Caki2 (cell line): ENCODE measurements around the gene TMEM229B. TPM values are rescaled to one million over a fixed set of nuclear protein-coding genes. Genes with fewer than 3 reads are reported as not detected.
A peak's percentile ranks its signal among the peaks of the same experiment; 100 is the strongest.

Source experiments
- DNase-seq: peaks from one replicate; pipeline ENCODE4 v3.0.0-alpha.2; 2015; ENCODE audit warnings: low read depth
- in situ Hi-C: cut with HindIII; loops from 2 replicates; pipeline ENCODE4 v1.10.0; 2016; ENCODE audit warnings: low sequenced_read_pairs, low pct_unique_long_range_greater_than_20kb, mixed read lengths
- total RNA-seq: library from RNA; depleted of rRNA; stranded (reverse); fragments of >200 nt; shearing (Covaris generic); gene quantifications from 2 replicates; pipeline ENCODE4 v1.2.3, GENCODE V29; 2014; ENCODE audit warnings: low replicate concordance

The TMEM229B gene
- total RNA-seq, 1 experiment from 2014 or later, result not detected

DNA sequence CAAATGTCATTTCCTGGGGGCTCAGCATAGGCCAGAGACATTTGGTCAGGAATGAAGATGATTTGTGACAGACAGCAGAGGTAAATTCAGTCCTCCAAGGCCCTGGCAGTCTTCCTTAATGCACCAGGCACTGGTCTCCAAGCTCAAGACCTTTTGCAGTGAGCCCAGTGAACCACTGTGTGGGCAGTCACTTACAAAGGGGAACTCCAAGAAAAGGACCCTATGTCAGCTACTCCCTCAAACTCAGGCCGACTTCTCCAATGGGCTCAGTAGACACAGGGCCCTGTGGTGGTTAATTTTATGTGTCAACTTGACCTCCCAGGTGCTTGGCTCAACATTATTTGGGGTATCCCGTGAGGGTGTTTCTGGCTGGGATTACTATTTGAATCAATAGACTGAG, 47.3 kb downstream of the TMEM229B start:
- in situ Hi-C loops, result no loop called here
- no peak for DNase-seq

DNA sequence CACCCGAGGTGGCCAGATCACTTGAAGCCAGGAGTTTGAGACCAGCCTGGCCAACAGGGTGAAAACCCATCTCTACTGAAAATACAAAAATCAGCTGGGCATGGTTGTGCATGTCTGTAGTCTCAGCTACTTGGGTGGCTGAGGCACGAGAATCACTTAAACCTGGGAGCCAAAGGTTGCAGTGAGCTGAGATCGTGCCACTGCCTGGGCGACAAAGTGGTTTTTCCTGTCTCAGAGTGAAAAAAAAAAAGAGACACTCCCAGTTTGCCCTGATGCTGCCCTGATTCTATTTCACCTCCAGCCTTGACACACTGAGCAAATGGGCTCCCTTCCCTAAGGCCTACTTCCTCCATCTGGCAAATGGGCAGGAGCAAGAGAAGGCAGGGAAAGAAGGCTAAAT, 48.0 kb downstream of the TMEM229B start:
- in situ Hi-C loops, result no loop called here

DNA sequence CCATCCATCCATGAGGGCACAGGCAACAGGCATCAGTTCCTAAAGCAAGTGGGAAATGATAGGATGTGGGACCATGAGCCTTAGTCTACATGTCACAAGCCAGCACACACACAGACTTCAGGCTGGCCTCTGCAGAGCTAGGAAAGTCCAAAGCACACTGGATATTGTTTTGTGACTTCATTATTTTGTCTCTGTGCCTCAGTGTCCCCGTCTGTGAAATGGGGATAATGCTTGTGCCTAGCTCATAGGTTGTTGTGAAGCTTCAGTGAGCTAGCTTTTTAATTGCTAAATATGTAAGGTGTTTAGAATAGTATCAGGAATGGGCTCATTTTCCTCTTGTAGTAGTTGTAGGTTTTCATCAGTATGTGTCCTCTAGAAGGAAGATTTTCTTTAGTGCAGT, 49.6 kb downstream of the TMEM229B start:
- no peak for DNase-seq
- in situ Hi-C loops, result no loop called here

More for the DNA sequence above, 48.0 kb downstream of the TMEM229B start:
- DNase-seq, result no peak

DNA sequence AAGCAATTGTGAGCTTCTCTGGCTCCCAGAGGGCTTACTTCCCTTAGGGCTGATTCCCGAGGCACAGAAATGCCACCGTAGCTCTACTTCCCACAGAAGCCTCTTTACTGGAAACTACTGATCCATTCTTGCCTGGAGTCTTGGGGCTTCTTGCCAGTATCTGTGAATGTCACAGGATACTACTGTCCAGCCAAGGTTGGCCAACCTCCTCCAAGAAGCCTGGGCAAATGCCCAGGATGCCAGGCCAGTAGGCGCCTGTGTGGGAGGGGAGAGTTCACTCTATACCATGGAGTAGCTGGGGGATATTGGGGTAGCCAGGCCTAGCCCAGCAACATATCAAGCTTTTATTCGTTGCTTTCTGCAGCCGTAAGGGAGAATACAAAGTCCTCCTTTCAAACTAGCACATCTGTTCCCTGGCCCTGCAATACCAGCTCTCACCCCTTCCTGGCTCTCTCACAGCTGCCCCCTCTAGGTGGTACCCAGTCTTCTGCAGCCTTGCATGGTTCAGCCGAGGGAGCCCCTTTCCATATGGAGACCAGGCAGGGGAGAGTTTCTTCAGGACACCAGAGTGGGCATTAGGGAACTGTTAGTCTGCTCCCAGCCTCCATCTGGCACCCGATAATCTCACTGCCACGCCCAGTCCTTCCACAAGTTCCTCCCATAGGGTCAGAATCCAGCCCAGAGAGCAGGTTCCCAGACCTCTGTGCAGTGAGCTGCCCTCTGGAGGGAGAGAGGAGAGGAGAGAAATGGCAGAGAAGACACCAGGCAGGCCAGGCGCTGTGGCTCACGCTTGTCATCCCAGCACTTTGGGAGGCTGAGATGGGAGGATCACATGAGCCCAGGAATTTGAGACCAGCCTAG, 52.3 kb downstream of the TMEM229B start:
- in situ Hi-C loops, result no loop called here
- no peak for DNase-seq

DNA sequence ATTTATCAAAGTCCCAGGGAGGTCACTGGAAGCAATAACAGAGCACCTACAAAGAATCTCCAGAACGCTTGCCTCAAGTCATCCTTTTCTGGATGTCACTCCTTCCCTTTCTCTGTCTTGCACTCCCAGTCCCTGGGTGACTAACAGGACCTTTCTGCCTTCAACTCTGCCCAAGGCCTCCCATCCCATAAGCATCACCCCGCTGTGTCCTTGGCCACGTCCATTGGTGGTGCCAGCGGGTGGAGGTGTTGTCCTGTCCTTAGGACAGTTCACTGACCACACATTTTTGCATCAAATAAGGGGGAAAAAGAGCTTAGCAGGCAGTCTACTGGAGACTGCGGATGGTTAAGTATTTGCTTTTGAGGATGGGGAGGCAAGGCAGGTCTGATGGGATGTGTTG, 52.9 kb downstream of the TMEM229B start:
- in situ Hi-C loops, result no loop called here
- no peak for DNase-seq

DNA sequence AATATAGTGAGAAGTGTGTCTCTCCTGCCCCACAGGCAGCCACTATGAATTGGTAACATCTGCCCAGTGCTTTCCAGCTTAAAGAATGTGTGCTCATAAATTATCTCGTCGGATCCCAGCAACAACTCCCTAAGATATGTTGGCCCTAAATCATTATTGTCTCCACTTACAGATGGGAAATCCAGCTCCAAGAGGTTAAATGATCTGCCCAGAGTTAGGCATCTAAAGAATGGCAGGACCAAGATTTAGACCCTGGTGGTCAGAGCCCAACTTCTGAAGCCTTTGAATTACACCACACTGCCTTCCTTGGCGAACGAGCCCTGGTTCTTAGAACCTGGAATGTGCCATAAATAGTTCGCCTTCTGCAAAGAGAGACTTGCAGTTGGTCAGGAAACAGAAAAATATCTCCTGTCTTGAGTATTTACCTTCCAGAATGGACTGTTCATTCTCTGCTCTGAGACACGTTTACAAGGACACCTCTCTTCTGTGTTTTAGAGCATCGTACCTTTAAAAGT, 56.4 kb downstream of the TMEM229B start:
- no peak for DNase-seq
- in situ Hi-C loops, result no loop called here

DNA sequence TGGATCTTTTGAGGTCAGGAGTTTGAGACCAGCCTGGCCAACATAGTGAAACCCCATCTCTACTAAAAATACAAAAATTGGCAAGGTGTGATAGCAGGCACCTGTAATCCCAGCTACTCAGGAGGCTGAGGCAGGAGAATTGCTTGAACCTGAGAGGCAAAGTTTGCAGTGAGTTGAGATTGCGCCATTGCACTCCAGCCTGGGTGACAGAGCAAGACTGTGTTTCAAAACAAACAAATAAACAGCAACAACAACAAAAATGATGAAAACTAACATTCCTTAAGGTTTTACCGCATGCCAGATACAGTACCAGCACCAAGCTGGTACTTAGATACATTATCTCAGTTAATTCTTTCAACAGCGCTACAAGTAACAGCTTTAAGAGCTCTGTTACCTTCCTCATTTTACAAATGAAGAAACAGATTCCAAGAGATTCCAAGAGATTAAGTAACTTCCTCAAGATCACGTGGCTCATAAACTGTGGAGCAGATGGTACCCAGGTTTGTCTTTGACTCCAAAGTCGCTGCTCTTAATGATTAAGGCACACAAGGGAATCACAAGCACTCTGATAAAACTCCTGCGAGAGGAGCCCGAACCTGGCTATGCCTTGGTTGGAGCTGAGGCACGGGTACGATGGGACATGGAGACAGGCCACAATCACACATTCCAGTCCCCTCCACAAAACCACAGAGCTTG, 58.9 kb downstream of the TMEM229B start:
- DNase-seq, result no peak
- in situ Hi-C loops, result no loop called here

DNA sequence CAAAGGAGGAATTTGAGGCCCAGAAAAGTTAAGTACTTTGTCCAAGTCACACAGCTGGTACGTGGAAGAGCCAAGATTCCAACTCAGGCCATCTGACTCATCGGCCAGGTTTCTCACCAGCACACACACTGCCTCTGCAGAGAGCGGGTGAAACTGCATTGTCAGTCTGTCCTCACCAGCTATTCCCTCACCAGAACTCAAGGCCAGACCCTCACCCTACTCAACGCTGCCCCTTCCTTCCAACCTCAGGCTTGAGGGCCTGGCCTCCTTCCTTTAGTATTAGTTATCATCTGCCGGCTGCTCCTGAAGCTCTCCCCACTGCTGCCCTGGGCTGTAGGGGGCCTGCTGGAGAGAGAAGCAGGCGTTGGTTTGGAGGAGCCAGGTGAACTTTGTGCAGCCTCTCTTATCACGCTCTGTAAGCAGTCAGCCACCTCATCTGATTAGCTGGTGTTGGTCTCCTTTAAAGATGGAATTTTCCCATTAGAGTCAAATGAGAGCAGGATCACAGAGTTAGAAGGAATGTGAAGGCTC, 60.0 kb downstream of the TMEM229B start:
- no peak for DNase-seq

DNA sequence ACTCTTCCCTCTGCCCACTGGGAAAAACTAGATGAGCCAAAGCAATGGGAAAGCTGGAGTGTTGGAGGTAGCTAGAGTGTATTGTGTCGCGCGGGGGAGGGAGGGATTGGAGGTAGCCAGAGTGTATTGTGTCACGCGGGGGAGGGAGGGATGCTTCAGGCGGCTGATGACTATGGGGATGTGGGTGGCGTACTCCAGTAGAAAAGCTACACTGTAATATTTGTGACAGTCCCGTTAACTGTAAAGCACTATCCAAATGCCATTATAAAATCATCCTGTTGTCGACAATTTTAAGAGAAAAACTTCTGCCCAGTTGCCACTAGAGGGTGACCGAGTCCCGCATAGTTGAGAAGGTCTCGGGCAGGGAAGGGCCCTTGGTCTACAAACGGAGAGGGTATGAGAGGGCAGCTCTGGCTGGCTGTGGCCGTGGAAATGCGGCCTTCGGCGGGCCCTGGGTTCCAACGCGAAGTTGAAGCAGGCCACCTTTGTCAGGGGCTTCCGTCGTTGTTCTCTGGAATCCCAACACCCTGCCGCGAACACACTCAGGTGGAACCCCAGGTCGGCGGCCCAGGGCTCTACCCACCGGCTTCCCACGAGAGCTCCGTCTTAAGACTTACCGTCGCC, 61.4 kb downstream of the TMEM229B start:
- in situ Hi-C loops, result no loop called here
- DNase-seq, result peak; percentile 45

More for the DNA sequence above, 60.0 kb downstream of the TMEM229B start:
- in situ Hi-C loops, result no loop called here

DNA sequence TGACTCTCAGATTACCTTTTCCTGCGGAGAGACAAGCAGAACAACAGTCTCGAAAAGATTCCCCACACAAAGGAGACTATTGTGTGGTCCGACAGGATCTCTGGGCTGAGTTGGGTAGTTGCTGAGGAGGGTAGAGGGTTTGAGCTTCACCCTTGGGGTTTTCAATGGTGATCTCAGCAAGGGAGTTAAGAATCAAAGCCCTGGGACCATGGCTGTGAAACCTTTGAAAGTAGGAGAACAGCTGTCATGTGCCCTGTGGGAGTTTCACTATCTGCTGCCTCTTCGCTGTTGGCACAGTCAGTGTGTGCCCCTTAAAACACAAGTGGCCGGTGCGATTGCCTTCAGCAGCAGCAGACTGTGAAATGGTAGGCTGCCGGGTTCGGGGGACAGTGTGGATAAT, 62.4 kb downstream of the TMEM229B start:
- in situ Hi-C loops, result no loop called here
- DNase-seq, result no peak

DNA sequence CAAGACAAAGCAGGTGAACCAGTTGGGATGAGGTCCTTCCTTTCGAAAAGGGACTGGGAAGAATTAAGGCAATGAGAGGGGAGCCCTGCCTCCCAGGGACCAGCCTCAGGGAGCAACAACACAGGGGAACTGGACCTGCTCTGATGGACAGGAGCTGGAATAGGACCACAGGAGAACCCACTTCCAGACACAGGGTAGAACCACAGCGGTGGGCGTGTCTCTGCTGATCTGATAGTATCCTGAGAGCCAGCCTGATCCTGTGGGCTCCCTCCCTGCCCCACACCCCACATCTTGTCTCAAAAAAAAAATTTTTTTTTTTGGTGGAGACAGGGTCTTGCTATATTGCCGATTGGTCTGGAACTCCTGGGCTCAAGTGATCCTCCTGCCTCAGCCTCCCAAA, 62.9 kb downstream of the TMEM229B start:
- no peak for DNase-seq
- in situ Hi-C loops, result no loop called here

DNA sequence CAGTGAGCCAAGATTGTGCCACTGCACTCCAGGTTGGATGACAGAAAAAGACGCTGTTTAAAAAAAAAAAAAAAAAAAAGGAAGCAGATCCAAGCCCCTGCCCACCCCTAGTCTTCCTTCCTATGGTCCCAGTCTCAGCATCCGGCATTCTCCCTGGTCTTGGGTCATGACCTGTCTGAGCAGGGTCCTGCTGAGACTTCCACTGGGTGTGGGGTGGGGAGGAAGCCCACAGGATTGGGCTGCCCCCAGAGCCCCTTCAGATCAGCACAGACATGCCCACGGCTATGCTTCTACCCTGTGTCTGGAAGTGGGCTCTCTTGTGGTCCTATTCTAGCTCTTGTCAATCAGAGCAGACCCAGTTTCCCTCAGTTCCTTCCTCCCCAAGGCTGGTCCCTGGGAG, 64.0 kb downstream of the TMEM229B start:
- no peak for DNase-seq
- in situ Hi-C loops, result no loop called here

DNA sequence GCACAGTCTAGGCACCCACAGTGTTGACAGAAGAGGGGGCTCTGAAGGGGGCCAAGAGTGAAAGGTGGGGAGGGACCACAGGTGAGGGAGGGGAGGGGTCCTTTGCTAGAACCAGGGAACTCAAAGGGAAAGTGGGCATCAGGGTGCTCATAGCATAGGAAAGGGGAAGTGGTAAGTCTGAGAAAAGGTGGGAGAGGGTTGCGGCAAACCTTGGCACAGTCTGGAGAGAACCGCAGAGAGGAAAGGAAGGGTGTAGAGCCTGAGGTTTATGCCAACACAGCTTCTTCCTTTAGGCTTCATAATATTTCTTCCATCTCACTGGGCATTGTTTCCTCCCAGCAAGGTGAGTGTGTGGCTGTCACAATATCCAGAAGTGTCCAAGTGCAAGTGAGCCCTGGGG, 65.1 kb downstream of the TMEM229B start:
- in situ Hi-C loops, result no loop called here
- no peak for DNase-seq

DNA sequence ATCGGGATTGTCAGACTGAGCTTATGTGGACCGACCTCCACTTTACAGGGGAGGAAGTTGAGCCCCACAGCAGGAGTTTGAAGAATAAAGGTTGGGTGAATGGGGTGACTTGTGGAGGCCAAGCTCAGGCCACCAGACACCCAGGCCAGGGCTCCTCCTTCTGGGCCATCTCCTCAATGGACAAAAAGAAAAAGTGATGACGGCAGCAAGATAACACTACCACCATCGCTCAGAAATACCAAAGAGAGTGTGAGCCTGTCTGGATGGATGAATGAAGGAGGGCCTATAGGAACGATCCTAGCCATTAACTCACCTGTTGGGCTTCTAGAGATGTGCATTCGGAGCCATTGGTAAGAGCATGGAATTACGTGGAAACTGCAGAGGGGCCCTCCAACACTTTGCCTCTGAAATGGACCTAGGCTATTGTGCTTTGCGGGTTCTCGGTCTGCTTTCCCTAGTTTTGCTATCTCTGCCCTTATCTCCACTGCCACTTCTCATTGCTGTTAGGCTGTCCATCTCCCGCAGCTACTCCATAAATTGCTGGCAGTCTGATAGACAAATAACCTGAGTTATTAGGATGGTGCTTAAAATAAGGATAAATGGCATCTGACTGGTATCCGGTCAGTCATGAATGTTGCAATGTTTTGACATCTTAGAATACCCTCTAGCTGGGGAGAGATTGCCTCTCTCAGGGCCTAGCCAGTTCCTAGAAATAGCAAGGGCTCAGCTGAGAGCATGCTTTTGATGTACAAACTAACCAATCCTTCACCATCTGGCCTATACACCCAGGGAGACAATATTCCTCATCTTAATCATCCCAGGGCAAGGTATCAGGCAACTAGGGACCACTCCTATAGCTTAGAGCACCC, 66.9 kb downstream of the TMEM229B start:
- in situ Hi-C loops, result no loop called here
- no peak for DNase-seq
